SJSA1 (cell line): ENCODE results near the gene EFCAB8. TPM values are rescaled to one million over a fixed set of nuclear protein-coding genes. Genes with fewer than 3 reads are reported as not detected.
"Not testable (repeated sequence)": the region's sequence is repeated elsewhere in the genome, so short reads cannot be mapped to it uniquely, and the experiment has no call there.

Source experiments
- DNase-seq, 2 experiments: peaks; one replicate each; pipeline ENCODE4 v3.0.0-alpha.2; 2015 to 2020; ENCODE audit warnings: low spot score in 2 of 2, low read depth in 1 of 2
- H3K27ac ChIP-seq: fragments of 250-450 bp; sonication (Bioruptor Pico); 2 replicates; pipeline ENCODE4 v1.5.1; 2020; ENCODE audit warnings: mild to moderate bottlenecking, moderate library complexity
- H3K27me3 ChIP-seq: fragments of 250-450 bp; sonication (Bioruptor Pico); replicated peaks from 2 replicates; pipeline ENCODE4 v1.5.1; 2020; ENCODE audit warnings: mild to moderate bottlenecking, moderate library complexity
- H3K36me3 ChIP-seq: fragments of 250-450 bp; sonication (Bioruptor Pico); 2 replicates; pipeline ENCODE4 v1.5.1; 2020; ENCODE audit warnings: mild to moderate bottlenecking
- H3K4me1 ChIP-seq: fragments of 250-450 bp; sonication (Bioruptor Pico); replicated peaks from 2 replicates; pipeline ENCODE4 v1.6.1; 2021; ENCODE audit warnings: mild to moderate bottlenecking
- H3K4me3 ChIP-seq: fragments of 250-450 bp; sonication (Bioruptor Pico); 2 replicates; pipeline ENCODE4 v1.5.1; 2020; ENCODE audit warnings: mild to moderate bottlenecking
- H3K9me3 ChIP-seq: fragments of 250-450 bp; sonication (Bioruptor Pico); replicated peaks from 2 replicates; pipeline ENCODE4 v1.5.1; 2020; ENCODE audit warnings: mild to moderate bottlenecking
- total RNA-seq: library from RNA; depleted of rRNA; stranded (reverse); fragments of >200 nt; shearing (Covaris generic); gene quantifications from 2 replicates; pipeline ENCODE4 v1.2.3, GENCODE V29; 2014

EFCAB8 gene
- total RNA-seq, 1 experiment from 2014 or later = 0.08 TPM

DNA sequence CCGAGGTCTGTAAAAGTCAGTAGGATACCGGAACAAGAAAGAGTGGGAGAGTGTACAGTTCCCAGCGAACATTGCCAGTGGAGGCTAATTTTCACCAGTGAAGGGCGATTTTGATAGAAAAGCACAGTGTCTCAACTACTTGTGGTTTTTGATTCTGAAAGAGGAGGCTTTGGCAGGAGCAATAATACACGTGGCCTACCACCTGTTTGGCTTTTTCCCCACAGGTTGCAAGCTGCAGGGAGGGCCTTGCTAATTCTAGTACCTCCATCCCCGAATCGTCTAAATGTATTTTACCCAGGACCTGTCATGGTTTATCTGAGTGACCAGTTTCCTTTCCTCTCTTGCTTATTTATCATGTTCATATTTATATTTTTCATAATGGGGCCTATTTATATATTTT, 3.3 kb upstream of the EFCAB8 start:
- Histone ChIP-seq H3K4me3 (no peak overlapping the region), H3K36me3 (peaks cover 61% of the 10 kb centered on the region), H3K27me3 (no peaks in the 10 kb centered on the region), H3K9me3 (no peaks in the 10 kb centered on the region), H3K4me1 (no peaks in the 10 kb centered on the region), H3K27ac (no peak overlapping the region)
- DNase-seq = no peak

DNA sequence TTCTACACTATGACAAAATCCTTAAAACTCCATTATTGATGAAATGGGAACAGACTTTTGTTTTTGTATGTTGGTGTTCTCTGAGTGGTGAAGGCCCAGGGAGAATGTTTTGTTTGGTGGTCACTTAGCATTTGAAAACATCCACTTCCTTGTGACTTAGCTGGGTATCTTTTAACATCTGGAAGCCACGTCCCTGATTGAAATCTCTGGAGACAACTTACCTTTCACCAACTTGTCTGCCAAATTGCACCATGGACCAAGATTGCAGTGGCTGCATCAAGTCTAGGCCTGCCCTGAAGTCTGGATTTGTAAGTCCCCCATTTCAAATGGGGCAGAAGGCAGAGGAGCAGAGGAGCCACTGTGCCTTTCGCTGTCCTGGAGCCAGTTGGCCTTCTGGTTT, 534 bp upstream of the EFCAB8 start:
- H3K27ac ChIP-seq = no peak overlapping the region
- no peak overlapping the region for H3K4me3 ChIP-seq
- H3K9me3 ChIP-seq = no peaks in the 10 kb centered on the region
- no peaks in the 10 kb centered on the region for H3K4me1 ChIP-seq
- H3K36me3 ChIP-seq = peaks cover 36% of the 10 kb centered on the region
- no peaks in the 10 kb centered on the region for H3K27me3 ChIP-seq
- DNase-seq = no peak

DNA sequence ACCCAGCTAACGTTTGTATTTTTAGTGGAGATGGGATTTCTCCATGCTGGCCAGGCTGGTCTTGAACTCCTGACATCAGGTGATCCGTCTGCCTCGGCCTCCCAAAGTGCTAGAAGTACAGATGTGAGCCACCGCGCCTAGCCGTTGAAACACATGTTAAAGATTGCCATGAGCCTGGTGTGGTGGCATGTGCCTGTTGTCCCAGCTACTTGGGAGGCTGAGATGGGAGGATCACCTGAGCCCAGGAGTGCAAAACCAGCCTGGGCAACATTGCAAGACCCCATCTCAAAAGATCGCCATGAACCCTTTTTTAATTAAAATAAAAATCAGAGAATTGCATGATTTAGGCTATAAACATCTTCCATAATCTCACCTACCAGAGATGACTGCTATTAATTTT, 2.7 kb downstream of the EFCAB8 start:
- Histone ChIP-seq H3K4me1 (no peaks in the 10 kb centered on the region), H3K27ac (no peak overlapping the region), H3K27me3 (no peaks in the 10 kb centered on the region), H3K36me3 (peaks cover 19% of the 10 kb centered on the region), H3K9me3 (no peaks in the 10 kb centered on the region), H3K4me3 (no peak overlapping the region)
- no peak for DNase-seq

- Histone ChIP-seq H3K4me3 (no peak overlapping the region), H3K9me3 (no peaks in the 10 kb centered on the region), H3K27me3 (no peaks in the 10 kb centered on the region), H3K36me3 (no peaks in the 10 kb centered on the region), H3K27ac (no peak overlapping the region), H3K4me1 (no peaks in the 10 kb centered on the region)
- DNase-seq = no peak
Observed at GRCh38 chr20:32869562-32869961, 10.8 kb downstream of the EFCAB8 start.

- not testable (repeated sequence) for H3K27ac ChIP-seq, H3K9me3 ChIP-seq, H3K36me3 ChIP-seq, H3K27me3 ChIP-seq, H3K4me3 ChIP-seq, H3K4me1 ChIP-seq, DNase-seq
Observed at GRCh38 chr20:32870526-32870925, 11.8 kb downstream of the EFCAB8 start.

DNA sequence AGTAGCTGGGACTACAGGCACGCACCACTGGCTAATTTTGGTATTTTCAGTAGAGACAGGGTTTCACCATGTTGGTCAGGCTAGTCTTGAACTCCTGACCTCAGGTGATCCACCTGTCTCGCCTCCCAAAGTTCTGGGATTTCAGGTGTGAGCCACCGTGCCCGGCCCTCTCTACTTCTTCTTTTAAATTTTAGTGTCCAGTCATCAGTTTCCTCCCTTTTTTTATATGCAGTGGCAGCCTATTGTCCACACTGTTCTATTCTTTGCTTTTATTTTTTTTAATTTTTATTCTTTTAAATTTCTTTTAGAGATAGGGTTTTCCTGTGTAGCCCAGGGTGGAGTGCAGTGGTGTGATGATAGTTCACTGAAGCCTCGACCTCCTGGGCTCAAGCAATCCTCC, 12.3 kb downstream of the EFCAB8 start:
- no peaks in the 10 kb centered on the region for H3K27me3 ChIP-seq
- H3K36me3 ChIP-seq = no peaks in the 10 kb centered on the region
- no peaks in the 10 kb centered on the region for H3K4me1 ChIP-seq
- no peak overlapping the region for H3K27ac ChIP-seq
- H3K9me3 ChIP-seq = no peaks in the 10 kb centered on the region
- no peak overlapping the region for H3K4me3 ChIP-seq
- no peak for DNase-seq

DNA sequence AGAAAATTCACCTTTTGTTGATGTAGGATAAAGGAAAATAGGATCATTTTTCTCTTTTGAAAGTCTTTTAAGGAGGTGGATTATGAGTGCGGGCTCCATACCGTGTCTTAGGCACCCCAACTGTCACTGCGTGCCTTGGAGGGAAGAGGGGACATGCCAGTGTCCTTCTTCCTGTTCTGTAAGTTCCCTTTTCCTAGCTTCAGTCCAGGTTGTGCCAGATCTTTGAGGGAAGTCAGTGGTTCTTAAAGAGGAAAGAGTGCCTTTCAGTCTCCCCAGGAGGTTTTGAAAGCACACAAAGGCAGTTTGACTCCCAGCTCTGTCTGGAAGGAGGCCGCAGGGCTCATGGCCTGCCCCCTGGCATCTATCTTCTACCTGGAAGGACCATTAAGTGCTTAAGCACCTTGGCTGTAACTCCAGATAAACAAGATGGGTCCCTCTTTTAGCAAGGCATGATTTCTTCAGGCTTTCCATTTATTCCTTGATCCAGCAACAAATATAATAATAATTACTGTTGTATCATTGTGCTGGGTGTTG, 13.0 kb downstream of the EFCAB8 start:
- no peak overlapping the region for H3K4me3 ChIP-seq
- H3K27ac ChIP-seq = no peak overlapping the region
- H3K4me1 ChIP-seq = no peaks in the 10 kb centered on the region
- no peaks in the 10 kb centered on the region for H3K36me3 ChIP-seq
- DNase-seq = no peak
- H3K27me3 ChIP-seq = no peaks in the 10 kb centered on the region
- H3K9me3 ChIP-seq = no peaks in the 10 kb centered on the region

GRCh38 chr20:32872266-32872665, 13.5 kb downstream of the EFCAB8 start:
- no peaks in the 10 kb centered on the region for H3K27me3 ChIP-seq
- no peak for DNase-seq
- no peaks in the 10 kb centered on the region for H3K9me3 ChIP-seq
- peaks cover 1% of the 10 kb centered on the region; the same call in 1 of the 2 replicates for H3K4me1 ChIP-seq
- no peak overlapping the region for H3K27ac ChIP-seq
- H3K4me3 ChIP-seq = no peak overlapping the region
- no peaks in the 10 kb centered on the region for H3K36me3 ChIP-seq

- Histone ChIP-seq H3K27me3 (no peaks in the 10 kb centered on the region), H3K27ac (no peak overlapping the region), H3K9me3 (no peaks in the 10 kb centered on the region), H3K36me3 (no peaks in the 10 kb centered on the region), H3K4me3 (no peak overlapping the region), H3K4me1 (peaks cover 9% of the 10 kb centered on the region)
- no peak for DNase-seq
Observed at GRCh38 chr20:32875673-32876072, 16.9 kb downstream of the EFCAB8 start.

- no peak overlapping the region for H3K27ac ChIP-seq
- H3K4me1 ChIP-seq = peaks cover 9% of the 10 kb centered on the region
- DNase-seq = peak; percentile 63 to 70
Observed at GRCh38 chr20:32877507-32877906, 18.8 kb downstream of the EFCAB8 start.

DNA sequence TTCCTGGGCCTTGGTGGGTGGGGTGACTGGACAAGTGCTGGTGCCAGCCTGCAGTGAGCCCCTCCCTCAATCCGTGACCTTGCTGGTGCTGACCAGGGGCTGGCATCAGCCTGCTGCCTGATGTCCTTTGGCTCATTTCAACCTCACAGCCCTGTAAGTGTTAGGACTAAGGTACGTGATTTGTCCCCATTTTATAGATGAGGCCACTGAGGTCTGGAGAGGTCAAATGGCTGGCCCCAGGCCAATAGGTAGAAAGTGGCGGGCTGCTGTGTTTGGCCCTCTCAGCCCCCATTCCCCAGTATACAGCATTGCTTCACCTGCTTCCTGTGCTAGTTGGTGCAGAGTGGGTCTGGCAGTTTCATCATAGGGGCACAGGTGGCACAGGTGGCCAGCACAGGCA, 20.1 kb downstream of the EFCAB8 start:
- Histone ChIP-seq H3K36me3 (no peaks in the 10 kb centered on the region), H3K9me3 (no peaks in the 10 kb centered on the region), H3K27ac (no peak overlapping the region), H3K4me1 (peaks cover 9% of the 10 kb centered on the region), H3K4me3 (no peak overlapping the region), H3K27me3 (no peaks in the 10 kb centered on the region)
- no peak for DNase-seq

More at GRCh38 chr20:32877507-32877906, 18.8 kb downstream of the EFCAB8 start:
- no peaks in the 10 kb centered on the region for H3K27me3 ChIP-seq
- no peaks in the 10 kb centered on the region for H3K9me3 ChIP-seq
- no peak overlapping the region for H3K4me3 ChIP-seq
- no peaks in the 10 kb centered on the region for H3K36me3 ChIP-seq

DNA sequence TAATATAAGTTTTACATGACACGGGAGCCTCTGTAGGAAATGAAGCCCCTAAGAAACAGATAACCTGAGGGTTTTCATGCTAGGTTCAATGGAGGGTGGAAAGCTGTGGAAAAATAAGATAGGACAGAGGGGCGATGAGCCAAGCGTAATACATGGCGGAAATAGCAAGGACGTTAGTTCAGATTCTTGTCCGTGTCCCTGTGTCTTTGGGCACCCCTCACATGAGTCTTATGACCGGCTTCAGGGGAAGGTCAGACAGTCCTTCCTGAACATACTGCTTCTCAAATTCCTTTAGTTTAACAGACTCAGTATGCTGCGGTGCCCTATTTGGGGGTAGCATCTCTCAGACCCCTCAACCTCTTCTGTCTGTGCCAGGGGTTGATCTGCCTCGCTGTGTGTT, 20.8 kb downstream of the EFCAB8 start:
- H3K4me1 ChIP-seq = peaks cover 9% of the 10 kb centered on the region
- H3K9me3 ChIP-seq = no peaks in the 10 kb centered on the region
- DNase-seq = no peak
- no peaks in the 10 kb centered on the region for H3K36me3 ChIP-seq
- H3K4me3 ChIP-seq = no peak overlapping the region
- no peak overlapping the region for H3K27ac ChIP-seq
- no peaks in the 10 kb centered on the region for H3K27me3 ChIP-seq

GRCh38 chr20:32880635-32881034, 21.9 kb downstream of the EFCAB8 start:
- Histone ChIP-seq H3K4me1 (peaks cover 9% of the 10 kb centered on the region), H3K27ac (no peak overlapping the region), H3K4me3 (no peak overlapping the region), H3K36me3 (no peaks in the 10 kb centered on the region), H3K9me3 (no peaks in the 10 kb centered on the region), H3K27me3 (no peaks in the 10 kb centered on the region)
- no peak for DNase-seq

GRCh38 chr20:32883081-32883480, 24.4 kb downstream of the EFCAB8 start:
- no peaks in the 10 kb centered on the region; the same call in 1 of the 2 replicates for H3K4me1 ChIP-seq
- H3K9me3 ChIP-seq = no peaks in the 10 kb centered on the region
- H3K4me3 ChIP-seq = no peak overlapping the region
- H3K36me3 ChIP-seq = no peaks in the 10 kb centered on the region
- no peak overlapping the region for H3K27ac ChIP-seq
- no peaks in the 10 kb centered on the region for H3K27me3 ChIP-seq
- no peak for DNase-seq

DNA sequence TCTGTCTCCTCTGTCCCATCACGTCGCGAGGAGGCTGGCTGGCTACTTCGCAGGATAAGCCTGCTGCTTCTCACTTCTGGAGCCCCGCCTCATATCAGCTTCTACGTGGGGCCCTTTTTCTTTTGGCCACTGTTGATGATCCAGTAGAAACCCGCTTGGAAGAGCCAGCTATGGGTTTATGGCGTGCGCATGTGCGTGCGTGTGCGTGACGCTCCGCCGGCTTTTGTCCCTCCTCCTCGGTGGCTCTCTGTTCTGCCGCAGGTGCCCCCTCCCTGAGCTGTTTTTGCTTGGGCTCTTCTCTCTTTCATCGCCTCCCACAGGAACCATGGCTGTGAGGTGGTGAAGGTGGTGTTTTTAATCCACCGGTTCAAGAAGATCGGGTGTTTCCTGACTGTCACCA, 26.5 kb downstream of the EFCAB8 start:
- no peaks in the 10 kb centered on the region for H3K4me1 ChIP-seq

More for the DNA sequence above, 26.5 kb downstream of the EFCAB8 start:
- no peak for DNase-seq
- Histone ChIP-seq H3K4me3 (no peak overlapping the region), H3K27ac (no peak overlapping the region), H3K9me3 (no peaks in the 10 kb centered on the region), H3K27me3 (no peaks in the 10 kb centered on the region), H3K36me3 (no peaks in the 10 kb centered on the region)
